GM18858 (cell line): ENCODE measurements around the gene NFIA.

Source experiments
- ATAC-seq: cut with Tn5 transposase; IDR thresholded peaks from one replicate; pipeline ENCODE4 v1.9.1; 2021; ENCODE audit not compliant: unreplicated experiment

The NFIA gene

DNA sequence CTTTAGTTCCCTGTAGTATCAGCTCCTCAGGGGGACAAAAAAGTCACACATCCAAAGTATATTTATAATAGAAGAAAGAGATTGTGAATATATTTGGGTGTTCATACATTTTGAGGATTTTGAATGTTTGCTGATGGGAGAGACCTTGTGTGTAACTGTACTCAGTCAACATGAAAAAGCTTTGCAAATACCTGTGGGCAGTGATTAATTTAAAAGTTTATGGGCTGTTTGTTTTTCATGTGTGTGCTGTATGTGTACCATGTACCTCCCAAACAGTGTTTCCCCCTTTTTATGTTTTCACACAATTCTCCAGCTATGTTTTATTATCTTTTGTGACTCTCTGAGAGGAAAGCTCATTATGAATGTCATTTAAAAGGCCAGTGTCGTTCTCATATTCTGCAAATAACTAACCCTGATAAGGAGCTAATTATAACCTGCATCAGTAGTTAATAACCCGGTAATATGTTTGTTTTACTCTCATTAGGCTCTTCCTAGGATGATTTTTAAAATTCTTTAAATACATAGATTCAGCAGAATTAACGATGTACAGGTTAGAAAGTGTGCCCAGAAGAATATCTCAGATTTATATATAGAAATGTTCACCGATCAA, 271.5 kb downstream of the NFIA start:
- no peak for ATAC-seq

DNA sequence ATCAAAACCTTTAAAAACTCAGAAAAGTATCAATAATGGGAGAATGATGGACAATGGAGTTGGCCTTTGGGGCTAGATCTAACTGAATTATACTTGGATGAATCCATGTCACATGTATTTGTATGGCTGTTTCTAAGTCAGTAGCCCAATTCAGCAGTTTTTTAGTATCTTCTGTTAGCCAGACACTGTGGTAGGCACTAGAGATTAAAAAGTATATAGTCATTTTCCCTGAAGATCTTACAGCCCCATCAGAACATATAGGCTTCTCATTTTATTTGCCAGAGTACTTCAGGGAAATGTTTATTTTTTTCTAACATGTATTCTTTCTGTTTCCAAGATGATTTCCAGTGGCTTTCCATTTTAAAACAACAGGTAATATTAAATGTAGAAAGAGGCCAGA, 273.7 kb downstream of the NFIA start:
- no peak for ATAC-seq

DNA sequence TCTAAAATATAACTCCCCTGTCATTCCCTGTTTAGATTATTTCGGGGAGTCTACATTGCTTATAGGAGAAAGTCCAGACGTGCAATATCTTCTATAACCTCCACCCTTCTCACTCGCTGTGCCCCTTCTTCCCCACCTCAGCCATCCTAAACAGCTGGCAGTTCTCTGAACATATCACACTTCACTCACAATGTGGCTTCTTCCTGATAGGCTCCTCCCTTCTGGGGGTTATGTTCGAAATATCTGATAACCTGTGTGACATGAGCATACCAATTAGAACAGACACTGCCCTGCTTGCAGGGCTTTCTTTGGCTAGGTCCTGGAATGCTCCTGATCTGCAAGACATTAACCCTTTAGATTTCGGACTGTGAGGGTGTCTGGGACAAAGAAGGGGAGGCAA, 274.6 kb downstream of the NFIA start:
- no peak for ATAC-seq

DNA sequence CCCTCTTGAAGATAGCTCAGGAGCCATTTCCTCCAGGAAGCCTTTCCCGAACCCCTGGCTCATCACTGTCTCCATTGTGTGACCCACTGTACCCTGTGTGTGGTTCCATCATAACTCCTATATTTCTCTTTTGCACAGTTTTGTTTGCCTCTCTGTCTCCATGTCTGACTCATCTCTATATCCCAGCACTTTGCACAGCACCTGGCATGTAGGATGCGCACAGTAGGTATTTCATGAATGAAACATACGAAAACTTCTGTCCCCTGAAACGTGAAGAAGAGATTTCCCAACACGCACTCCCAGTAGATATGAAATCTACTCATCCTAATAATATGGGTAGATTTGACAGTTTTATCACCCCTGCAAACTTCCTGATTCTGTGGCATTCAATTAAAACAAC, 275.2 kb downstream of the NFIA start:
- no peak for ATAC-seq

DNA sequence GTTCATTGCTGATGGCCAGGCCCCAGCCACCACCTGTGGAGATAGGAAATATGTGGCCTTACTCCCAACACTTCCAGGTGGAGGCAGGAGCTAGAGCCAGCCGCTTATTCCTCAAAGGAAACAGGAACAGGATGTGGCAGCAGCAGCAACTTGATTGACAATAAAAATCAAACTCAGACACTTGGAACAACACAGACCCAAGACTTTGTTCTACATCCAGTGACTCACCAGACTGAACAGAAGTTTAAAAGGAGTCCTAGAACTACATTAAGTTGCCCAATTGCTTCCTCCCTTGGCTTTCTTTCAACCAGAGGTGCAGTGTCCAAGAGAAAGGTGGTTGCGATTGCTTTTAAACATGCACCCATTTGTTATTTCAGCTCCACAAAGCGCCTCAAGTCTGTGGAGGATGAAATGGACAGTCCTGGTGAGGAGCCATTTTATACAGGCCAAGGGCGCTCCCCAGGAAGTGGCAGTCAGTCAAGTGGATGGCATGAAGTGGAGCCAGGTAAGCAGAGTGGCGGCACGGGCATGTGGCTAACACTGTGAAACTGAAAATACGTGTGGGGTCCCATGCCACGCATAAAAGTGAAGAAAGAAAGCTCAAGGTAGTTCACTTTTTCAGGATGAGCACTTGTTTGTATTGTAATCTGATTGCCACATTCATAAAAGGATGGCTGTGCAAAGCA, 276.6 kb downstream of the NFIA start:
- no peak for ATAC-seq

DNA sequence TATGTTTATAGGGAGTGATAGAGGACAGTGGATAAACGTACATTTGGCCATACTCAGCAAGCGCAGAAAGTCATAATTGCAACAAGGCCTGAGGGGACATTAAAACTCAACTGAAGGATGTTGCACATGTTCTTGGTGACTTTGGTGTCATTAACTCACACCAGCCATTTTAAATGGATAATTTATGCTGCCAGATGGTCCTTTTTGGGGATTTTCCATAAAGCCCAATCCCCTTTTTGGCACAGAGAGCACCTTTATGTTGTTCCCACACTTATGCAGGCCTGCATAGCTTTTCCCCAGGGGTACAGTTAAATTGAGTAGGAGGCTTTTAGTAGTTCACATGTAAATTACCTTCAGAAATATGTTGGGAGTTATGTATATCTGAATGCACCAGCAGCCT, 279.6 kb downstream of the NFIA start:
- no peak for ATAC-seq

DNA sequence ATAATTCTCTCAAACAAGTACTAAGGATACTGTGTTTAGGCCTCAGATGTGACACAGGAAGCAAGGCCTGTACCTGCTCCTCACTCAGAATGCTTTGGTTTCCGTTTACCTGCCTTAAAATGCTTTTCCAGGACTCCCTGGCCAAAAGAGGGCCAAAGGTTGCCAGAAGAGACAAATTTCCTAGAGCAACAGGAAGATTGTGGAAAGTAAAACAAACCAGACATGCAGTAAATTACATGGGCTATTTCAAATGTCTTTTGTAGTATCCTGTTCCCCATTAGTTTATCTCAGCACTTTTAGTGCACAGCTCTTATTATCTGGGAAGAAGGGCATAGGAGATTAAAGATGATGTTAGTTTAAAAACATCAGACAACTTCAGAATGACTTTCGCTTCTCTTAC, 280.0 kb downstream of the NFIA start:
- no peak for ATAC-seq

DNA sequence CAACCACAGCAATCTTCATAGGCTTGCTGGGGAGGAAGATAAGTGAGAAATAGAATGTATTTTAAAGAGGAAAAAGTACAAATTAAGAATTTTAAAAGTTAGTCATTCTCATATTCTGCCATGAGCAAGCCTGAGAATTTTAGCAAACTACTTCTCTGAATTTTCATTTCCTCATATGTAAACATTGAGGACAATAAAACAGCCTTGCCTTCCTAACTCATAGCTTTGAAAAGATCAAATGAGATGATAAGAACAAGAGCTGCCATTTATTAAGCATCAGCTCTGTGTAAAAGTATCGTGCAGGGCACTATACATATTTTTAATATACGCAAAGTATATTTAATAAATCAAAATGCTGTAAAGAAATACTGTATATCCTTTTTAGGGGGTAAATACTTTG, 286.0 kb downstream of the NFIA start:
- no peak for ATAC-seq

DNA sequence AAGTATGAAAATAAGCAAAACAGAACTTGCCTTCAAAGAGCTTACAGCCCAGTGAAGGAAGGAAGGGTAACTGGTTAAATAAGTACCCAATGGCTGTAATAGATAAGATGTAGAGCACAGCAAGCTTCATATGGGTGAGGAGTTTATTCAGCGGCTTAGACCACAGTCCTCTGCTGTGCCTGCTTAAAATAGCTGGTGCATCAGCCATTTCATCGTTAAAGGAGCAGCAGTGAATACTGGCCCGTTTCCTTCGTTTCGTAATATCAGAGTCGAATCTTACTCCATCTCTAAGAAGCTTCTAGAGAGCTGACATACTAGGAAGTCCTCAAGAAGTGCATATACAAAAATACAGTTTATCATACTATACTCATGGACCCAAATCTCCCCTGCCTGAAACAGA, 286.5 kb downstream of the NFIA start:
- no peak for ATAC-seq

DNA sequence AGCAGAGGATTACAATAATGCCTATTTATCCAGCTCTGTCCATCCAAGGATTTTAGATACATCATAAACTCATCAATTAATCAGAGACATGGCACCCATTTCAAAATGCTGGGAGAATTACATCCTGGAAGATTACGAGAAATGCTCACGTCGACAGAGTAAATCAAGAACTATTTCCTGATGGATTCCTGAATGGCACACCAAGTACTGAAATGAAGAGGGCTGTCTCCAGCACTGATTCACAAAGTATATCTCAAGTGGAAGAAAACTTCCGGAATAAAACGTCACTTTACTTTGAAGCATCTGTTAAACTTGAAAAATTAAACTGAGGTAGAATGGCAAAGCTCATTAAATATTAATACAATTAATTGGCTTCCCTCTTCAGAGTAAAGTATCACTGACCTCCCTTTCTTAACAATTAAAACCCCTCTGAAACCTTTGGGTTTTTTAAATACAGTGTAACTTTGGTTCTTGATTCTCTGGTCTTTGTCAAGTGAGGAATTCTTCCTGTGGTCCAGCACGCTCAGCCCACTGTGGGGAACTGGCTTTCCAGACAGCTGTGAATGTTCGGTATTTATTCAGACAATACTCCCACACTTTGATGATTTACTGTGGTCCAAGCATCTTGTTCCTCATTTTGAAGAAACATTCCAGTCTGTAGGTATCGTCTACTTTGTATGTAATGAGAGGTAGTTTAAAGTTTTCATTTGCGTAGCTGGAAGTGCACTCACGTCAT, 288.0 kb downstream of the NFIA start:
- no peak for ATAC-seq

DNA sequence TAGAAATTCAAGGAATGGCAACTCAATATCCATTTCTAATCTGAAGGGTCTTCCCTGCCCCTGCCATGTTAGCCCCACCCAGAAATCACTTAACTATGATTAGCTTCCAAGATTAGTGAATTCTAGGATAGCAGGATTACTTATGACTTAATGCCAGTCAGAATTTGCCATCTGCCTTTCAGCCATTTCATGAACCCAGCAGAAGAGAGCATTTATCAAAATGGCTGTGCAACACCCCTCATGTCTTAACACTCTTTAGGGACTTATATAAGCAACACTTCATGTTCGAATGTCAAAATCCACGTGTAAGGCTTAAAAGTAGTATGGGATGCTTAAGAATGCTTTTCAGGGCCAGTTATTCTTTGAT, 288.5 kb downstream of the NFIA start:
- ATAC-seq: no peak

DNA sequence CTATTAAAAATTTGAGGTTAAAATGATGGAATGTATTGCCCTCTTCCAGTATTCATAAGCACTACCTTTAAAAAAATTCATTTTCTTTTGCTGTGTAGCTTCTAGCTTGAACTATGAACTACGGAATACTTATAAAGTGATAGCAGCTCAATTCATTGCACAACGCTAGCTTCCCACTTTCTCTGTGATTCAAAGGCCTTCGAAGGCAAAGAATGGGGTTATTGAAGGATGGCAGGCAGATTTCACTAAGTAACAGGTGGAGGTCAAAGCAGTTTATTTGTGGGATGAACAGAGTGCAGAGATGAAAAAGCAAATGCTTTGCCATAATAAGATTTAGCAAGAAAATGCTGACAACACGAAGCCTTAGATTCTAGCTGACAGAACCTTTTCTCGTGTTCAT, 290.6 kb downstream of the NFIA start:
- no peak for ATAC-seq

DNA sequence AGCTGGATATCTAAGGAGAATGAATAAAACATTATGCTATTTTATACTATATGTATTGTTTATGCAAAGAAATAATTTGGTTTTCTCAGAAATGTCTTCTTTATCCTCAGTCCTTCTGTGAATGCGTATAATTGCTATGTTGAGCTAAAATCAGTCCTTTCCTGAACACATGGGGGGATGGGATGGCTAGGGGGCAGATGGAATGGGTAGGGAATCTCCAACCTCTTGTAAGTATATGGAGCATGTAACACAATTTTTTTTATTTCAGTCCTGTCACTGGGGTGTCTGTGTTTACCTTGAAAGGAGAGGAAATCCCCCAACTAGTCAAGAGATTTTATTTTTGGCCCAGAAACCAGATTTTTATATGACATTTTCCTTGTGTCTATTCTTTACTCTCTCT, 291.8 kb downstream of the NFIA start:
- no peak for ATAC-seq

DNA sequence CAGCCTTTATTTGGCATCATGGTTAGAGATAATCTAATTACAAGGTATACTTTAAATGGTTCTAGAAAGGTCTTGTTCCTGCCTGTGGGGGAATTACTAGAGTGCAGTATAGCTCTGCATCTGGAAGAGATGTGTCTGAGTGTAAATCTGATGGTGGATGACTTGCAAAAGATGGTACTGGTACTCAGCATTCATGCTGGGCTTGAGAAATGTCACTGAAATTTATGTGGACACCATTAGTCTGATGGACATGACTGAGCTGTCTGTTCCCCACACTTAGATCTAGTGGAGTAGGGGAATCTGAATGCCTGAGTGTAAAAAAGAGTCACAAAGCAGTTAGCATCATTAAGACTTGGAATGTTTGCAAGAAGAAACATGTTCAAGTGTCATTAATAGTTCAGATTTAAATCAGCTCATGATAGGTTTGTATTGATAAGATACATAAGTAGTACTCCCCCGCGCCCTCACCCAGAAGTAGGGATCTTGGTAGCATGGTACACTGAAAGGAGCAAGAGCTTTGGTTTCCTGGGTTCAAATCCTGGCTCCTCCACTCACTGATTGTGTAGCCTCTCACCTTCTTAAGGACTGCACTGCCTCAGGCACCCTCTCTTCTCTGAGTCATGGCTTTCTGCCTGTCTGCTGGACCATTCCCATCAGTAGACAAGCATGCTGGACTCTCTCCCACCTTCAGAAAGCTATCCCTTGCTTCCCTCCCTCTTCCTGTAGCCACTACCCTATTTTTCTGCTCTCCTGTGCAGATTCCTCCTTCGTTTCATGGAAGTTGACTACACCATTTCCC, 292.9 kb downstream of the NFIA start:
- no peak for ATAC-seq

DNA sequence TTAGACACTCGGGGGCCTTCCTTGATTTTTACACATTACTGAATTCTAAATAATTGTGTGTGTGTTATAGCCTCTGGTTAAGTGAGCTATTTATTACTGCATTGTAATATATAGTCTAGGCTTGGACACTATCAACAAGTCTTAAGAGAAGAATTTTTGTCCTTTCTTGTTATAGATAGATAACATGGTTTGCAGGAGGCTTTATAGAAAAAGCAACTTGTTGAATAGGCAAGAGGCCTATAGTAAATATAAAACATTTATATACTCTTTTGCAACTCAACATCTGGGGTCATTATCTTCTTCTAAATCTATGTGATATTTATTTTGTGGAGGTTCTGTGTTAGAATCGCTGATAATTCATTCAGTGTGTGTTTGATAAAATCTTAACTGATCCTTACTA, 293.8 kb downstream of the NFIA start:
- ATAC-seq: no peak

DNA sequence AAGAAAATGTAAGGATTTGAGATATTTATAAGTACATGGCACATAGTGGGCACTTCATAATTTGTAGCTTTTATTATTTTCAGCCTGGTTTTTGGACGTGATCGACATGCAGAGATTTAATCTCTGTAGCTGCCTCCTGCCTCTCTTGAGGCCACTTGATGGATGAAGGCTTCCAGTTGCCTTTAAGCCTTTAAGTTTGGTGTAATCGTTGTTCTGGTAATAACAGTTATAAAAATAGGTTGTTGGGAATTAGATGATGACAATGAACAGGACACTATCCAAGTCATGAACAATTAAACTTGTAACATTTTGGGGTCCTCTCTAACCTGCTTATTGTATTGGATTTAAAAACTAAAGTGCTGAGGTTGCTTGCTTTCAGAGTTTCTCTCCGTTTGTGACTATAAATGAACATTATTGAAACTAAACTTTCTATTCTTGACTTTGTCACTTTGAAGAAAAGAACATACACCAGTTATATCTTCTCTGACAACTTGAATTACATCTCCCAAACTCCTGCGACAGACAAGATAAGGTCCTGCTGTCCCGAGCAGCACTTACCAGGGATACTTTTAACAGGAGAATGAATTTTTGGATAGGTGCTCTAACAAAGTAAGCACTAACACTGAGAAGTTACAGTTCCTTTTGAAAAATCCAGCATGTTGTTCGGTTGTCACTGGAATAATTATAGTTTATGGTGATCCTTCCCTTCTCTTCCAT, 295.0 kb downstream of the NFIA start:
- ATAC-seq: no peak

DNA sequence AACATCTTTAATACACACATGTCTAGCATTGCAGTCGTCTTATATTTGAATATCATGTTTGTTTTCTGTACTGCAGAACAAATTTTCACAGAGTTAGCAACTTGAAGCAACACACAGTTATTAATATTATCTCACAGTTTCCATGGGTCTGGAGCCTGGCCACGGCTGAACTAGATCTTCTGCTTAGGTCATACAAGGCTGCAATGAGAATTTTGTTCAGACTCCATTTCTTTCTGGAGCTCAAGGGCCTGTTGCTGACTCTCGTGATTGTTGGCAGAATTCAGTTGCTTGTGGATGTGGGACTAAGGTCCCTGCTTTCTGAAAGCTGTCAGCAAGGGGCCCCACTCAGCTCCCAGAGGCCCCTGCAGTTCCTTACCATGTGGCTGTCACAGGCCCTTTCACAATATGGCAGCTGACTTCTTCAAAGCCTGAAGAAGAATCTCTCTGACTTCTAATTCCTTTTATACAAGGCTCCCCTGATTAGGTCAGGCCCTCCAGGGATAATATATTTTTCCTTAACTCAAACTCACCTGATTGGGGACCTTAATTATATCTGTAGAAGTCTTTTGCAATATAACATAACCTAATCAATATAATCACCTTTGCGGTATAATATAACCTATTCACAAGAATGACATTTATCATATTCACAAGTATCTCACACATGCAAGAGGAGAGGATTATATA, 296.3 kb downstream of the NFIA start:
- no peak for ATAC-seq

DNA sequence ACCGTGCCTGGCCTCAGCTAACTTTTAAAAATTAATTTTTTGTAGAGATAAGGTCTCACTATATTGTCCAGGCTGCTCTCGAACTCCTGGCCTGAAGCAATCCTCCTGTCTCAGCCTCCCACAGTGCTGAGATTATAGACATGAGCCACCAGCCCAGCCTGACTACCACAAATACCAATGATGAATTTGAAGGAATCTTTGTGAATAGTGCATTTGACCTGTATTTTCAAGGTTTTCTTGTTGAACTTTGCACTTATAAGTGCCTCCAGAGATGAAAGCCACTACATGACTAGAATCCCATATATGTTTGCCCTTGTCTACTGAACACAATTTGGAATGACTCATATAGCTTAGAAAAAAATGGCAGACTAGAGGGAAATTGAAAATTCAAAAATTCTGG, 297.3 kb downstream of the NFIA start:
- ATAC-seq: no peak

DNA sequence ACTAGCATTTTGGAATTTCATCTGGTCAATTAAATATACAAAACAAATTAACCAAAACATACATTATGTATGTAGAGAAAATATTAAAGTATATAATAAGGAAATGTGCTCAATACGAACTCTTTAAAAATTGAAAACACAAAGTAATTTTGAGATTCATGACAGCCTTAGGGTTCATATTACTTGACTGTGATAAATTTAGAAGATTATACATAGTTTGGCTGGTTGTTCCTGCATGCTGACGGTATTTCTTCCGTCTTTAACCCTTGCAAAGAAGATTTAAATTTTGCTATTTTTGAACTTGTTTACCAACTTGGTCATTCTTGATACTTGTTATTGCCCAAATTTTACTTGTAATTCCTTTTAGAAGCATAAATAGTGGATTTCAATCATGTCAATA, 298.2 kb downstream of the NFIA start:
- ATAC-seq: no peak

DNA sequence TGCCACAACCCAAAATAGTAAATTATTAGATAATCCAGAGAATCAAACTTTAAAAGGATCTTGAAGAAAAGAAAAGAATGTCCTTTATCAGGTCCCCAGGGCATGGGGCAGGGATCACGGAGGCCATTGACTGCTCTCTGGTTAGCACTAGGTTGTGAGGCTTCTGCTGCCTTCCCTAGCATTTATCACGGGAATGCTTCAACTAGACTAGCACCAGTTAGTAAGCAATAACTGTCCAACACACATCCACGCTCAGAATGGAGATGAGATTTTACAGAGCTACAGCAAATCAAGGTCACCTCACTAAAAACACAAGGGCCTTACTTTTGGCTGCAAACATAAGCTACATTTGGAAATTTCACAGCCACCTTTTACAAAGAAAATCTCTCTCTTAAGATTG, 304.0 kb downstream of the NFIA start:
- ATAC-seq: no peak

DNA sequence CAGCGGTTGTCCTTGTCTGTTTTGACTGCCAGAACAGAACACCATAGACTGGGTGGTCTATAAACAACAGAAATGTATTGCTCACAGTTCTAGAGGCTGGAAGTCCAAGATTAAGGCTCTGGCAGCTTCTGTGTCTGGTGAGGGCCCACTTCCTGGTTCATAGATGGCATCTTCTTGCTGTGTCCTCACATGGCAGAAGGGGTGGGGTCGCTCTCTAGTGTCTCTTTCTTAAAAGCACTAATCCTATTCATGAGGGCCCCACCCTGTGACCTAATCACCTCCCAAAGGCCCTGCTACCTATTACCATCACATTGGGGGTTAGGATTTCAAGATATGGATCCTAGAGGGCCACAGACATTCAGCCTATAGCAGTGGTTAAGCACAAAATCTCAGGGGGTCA, 304.4 kb downstream of the NFIA start:
- ATAC-seq: no peak
